ENCODE results near the gene PMM1. TPM values are rescaled to one million over a fixed set of nuclear protein-coding genes. Genes with fewer than 3 reads are reported as not detected.

The PMM1 gene
- total and polyA plus RNA-seq, 2 of the 13 experiments (the other 11 are each of a cell fraction or from before 2014, with no cell fraction given), result 17.8 to 95.6 TPM

DNA sequence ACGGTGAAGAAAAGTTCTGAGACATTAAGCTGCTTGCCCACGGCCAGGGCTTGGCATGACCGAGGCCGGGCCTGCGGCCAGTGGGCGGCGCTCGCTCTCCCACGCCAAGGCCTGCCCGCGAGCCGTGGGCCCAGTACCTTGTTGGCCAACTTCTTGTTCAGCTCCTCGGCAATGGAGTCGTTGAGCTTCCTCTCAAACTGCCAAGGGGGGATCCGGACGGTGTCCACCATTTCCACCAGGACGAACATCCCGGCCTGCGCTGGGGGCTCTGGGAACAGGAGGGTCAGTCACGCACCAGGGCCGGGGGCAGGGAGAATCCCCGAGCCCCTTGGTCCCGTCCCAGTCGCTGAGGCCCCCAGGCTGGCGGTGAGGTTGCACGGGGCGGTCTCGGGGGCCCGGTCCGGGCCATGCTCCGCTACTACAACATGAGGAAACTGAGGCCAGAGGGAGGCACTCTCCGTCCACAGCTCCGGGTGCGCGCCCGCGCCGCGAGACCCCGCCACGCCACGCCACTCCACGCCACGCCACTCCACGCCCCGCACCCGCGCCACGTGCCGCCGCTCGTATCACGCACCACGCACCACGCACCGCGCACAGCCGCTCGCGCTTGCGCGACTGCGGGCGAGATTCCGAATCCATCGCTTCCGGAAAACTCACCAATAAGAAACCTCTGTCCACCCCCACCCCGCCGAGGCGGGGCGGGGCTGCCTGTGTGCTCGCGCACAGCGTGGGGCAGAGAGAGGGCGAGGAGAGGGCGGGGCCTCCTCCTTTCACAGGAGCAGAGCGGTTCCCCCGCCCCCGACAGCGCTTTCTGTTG, 45.6 kb downstream of the PMM1 start, which contains the start of gene POLR3H (continued):
- no peak for TF ChIP-seq ERF (CRISPR knock-in tag; IDR thresholded peaks at IDR 0.05)
- TF ChIP-seq BRCA1 (CRISPR knock-in tag; IDR thresholded peaks at IDR 0.05), result no peak
- no peak for TF ChIP-seq NR1H2 (CRISPR knock-in tag; IDR thresholded peaks at IDR 0.05; ENCODE audit: borderline replicate concordance, low read depth)
- no peak for TF ChIP-seq ZNF549 (CRISPR knock-in tag; IDR thresholded peaks at IDR 0.05)
- TF ChIP-seq FOXA3 (CRISPR knock-in tag; IDR thresholded peaks at IDR 0.05), result 0 out of 2 replicates have a peak, but pooled peaks have one; percentile 19
- peak; percentile 77; the same call in 1 of the 2 replicates for TF ChIP-seq ZNF839 (CRISPR knock-in tag; IDR thresholded peaks at IDR 0.05; ENCODE audit: borderline replicate concordance)
- TF ChIP-seq RARA (CRISPR knock-in tag; IDR thresholded peaks at IDR 0.05), result peak; percentile 6; the same call in 1 of the 2 replicates
- no peak for TF ChIP-seq CENPX (CRISPR knock-in tag; IDR thresholded peaks at IDR 0.05)
- no peak; the same call in 1 of the 2 replicates for TF ChIP-seq WIZ (CRISPR knock-in tag; IDR thresholded peaks at IDR 0.05)
- no peak for TF ChIP-seq ZNF570 (CRISPR knock-in tag; IDR thresholded peaks at IDR 0.05; ENCODE audit: borderline replicate concordance)
- TF ChIP-seq HCFC1 (IDR thresholded peaks at IDR 0.05; ENCODE audit: low read depth, low read length), result 0 out of 2 replicates have a peak, but pooled peaks have one; percentile 17
- TF ChIP-seq SIN3B (IDR thresholded peaks at IDR 0.05; ENCODE audit: low read length), result no peak
- TF ChIP-seq CEBPG (CRISPR knock-in tag; IDR thresholded peaks at IDR 0.05), result 0 out of 2 replicates have a peak, but pooled peaks have one; percentile 30
- 0 out of 2 replicates have a peak, but pooled peaks have one; percentile 1 for TF ChIP-seq IRF2 (CRISPR knock-in tag; IDR thresholded peaks at IDR 0.05)
- TF ChIP-seq RBM39 (IDR thresholded peaks at IDR 0.05; ENCODE audit: low read depth, low read length, poor library complexity, severe bottlenecking), result peak; percentile 37
- TF ChIP-seq ELF3 (CRISPR knock-in tag; IDR thresholded peaks at IDR 0.05), result 0 out of 2 replicates have a peak, but pooled peaks have one; percentile 9
- no peak for TF ChIP-seq NFRKB (IDR thresholded peaks at IDR 0.05)
- TF ChIP-seq, protein P1, sequence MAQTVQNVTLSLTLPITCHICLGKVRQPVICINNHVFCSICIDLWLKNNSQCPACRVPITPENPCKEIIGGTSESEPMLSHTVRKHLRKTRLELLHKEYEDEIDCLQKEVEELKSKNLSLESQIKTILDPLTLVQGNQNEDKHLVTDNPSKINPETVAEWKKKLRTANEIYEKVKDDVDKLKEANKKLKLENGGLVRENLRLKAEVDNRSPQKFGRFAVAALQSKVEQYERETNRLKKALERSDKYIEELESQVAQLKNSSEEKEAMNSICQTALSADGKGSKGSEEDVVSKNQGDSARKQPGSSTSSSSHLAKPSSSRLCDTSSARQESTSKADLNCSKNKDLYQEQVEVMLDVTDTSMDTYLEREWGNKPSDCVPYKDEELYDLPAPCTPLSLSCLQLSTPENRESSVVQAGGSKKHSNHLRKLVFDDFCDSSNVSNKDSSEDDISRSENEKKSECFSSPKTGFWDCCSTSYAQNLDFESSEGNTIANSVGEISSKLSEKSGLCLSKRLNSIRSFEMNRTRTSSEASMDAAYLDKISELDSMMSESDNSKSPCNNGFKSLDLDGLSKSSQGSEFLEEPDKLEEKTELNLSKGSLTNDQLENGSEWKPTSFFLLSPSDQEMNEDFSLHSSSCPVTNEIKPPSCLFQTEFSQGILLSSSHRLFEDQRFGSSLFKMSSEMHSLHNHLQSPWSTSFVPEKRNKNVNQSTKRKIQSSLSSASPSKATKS (CRISPR knock-in tag; IDR thresholded peaks at IDR 0.05), result no peak
- no peak for TF ChIP-seq ZNF792 (CRISPR knock-in tag; IDR thresholded peaks at IDR 0.05)
- no peak for TF ChIP-seq GTF2F1 (IDR thresholded peaks at IDR 0.05; ENCODE audit: low read length)
- peak; percentile 84 for TF ChIP-seq NFYB (CRISPR knock-in tag; IDR thresholded peaks at IDR 0.05)
- TF ChIP-seq, protein P2, sequence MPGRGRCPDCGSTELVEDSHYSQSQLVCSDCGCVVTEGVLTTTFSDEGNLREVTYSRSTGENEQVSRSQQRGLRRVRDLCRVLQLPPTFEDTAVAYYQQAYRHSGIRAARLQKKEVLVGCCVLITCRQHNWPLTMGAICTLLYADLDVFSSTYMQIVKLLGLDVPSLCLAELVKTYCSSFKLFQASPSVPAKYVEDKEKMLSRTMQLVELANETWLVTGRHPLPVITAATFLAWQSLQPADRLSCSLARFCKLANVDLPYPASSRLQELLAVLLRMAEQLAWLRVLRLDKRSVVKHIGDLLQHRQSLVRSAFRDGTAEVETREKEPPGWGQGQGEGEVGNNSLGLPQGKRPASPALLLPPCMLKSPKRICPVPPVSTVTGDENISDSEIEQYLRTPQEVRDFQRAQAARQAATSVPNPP (CRISPR knock-in tag; IDR thresholded peaks at IDR 0.05), result no peak
- no peak for TF ChIP-seq ZNF235 (CRISPR knock-in tag; IDR thresholded peaks at IDR 0.05; ENCODE audit: borderline replicate concordance)
- TF ChIP-seq, protein P3, sequence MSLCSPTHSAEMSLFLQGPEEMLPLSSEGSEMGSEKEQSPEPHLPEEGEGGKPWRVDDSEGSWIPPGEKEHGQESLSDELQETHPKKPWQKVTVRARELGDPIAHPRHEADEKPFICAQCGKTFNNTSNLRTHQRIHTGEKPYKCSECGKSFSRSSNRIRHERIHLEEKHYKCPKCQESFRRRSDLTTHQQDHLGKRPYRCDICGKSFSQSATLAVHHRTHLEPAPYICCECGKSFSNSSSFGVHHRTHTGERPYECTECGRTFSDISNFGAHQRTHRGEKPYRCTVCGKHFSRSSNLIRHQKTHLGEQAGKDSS (CRISPR knock-in tag; IDR thresholded peaks at IDR 0.05; ENCODE audit: borderline replicate concordance, low read depth), result no peak
- TF ChIP-seq PPARG (CRISPR knock-in tag; conservative IDR thresholded peaks at IDR 0.05), result 0 out of 2 replicates have a peak, but pooled peaks have one; percentile 15
- no peak for TF ChIP-seq SNAPC5 (CRISPR knock-in tag; IDR thresholded peaks at IDR 0.05; ENCODE audit: borderline replicate concordance)
- TF ChIP-seq SAFB2 (CRISPR knock-in tag; IDR thresholded peaks at IDR 0.05; ENCODE audit: borderline replicate concordance, low read depth), result peak; percentile 85
- peak; percentile 34; the same call in 1 of the 2 replicates for TF ChIP-seq KAT8 (CRISPR knock-in tag; IDR thresholded peaks at IDR 0.05)
- TF ChIP-seq FOXJ3 (CRISPR knock-in tag; IDR thresholded peaks at IDR 0.05; ENCODE audit: borderline replicate concordance), result no peak

All from HepG2 (cell line).